Subcutaneous adipose tissue (tissue), 4 donors: ENCODE measurements around the gene FGB. TPM values are rescaled to one million over a fixed set of nuclear protein-coding genes. Genes with fewer than 3 reads are reported as not detected.

Source experiments
- CTCF ChIP-seq: fragments of 450-650 bp; IDR thresholded peaks from one replicate; pipeline ENCODE4 v1.5.1; 2016; ENCODE audit warnings: low read depth, mild to moderate bottlenecking, control low read depth, antibody characterized with exemption, moderate library complexity
- total RNA-seq, 4 donors: library from RNA; depleted of rRNA; stranded (reverse); fragments of >200 nt; gene quantifications; one replicate each; pipeline ENCODE4 v1.1.0, GENCODE V29; 2016

FGB gene
- total RNA-seq, 4 donors from 2014 or later = not detected

- TF ChIP-seq CTCF = no peak
Observed at GRCh38 chr4:154608361-154609252, 45.8 kb downstream of the FGB start.

- no peak for TF ChIP-seq CTCF
Observed at GRCh38 chr4:154609532-154609931, 46.7 kb downstream of the FGB start.

GRCh38 chr4:154610582-154610981, 47.8 kb downstream of the FGB start:
- no peak for TF ChIP-seq CTCF

GRCh38 chr4:154611833-154612232, 49.0 kb downstream of the FGB start:
- TF ChIP-seq CTCF = no peak

GRCh38 chr4:154612472-154613414, 49.9 kb downstream of the FGB start, which contains the start of gene FGG:
TSS of gene FGG (minus strand) at chr4:154612656. CDS start at chr4:154612609, 47 bp downstream.
- no peak for TF ChIP-seq CTCF

- TF ChIP-seq CTCF = no peak
Observed at GRCh38 chr4:154614306-154614705, 51.5 kb downstream of the FGB start.

- no peak for TF ChIP-seq CTCF
Observed at GRCh38 chr4:154615211-154615610, 52.4 kb downstream of the FGB start.
